Stimulated activated CD4-positive, alpha-beta T cell treated with anti-CD3 and anti-CD28 coated beads, Interleukin-1b, Interleukin-23, amount 100 ng/mL, for 24 hours (primary cell): ENCODE measurements around the gene CFAP99.

Source experiments
- DNase-seq, 4 experiments: peaks; one replicate each; pipeline ENCODE4 v3.0.0-alpha.2; 2020; ENCODE audit warnings: low read depth in 4 of 4, low spot score in 1 of 4

Gene CFAP99

GRCh38 chr4:2411786-2412510, 6.8 kb upstream of the CFAP99 start:
- DNase-seq = no peak

GRCh38 chr4:2412534-2412884, 6.2 kb upstream of the CFAP99 start:
- peak in 2 of 4 experiments; percentile 40 to 59 for DNase-seq

- peak; percentile 51 to 75 (median 56) for DNase-seq
These were observed 5.7 kb upstream of the CFAP99 start for GRCh38 chr4:2412885-2413716.

GRCh38 chr4:2413821-2414610, 4.7 kb upstream of the CFAP99 start:
- DNase-seq = no peak

- no peak for DNase-seq
These were observed 3.5 kb upstream of the CFAP99 start for GRCh38 chr4:2415213-2415612.

GRCh38 chr4:2415881-2416563, 2.7 kb upstream of the CFAP99 start:
- DNase-seq = no peak

- DNase-seq = no peak
These were observed 2.1 kb upstream of the CFAP99 start for GRCh38 chr4:2416564-2417225.

GRCh38 chr4:2417226-2417764, 1.5 kb upstream of the CFAP99 start:
- no peak for DNase-seq

- no peak for DNase-seq
These were observed 748 bp upstream of the CFAP99 start, which contains the start of gene ZFYVE28 for GRCh38 chr4:2417765-2418649. TSS of gene ZFYVE28 (minus strand) at chr4:2418645. CDS start at chr4:2418323, 322 bp downstream.

GRCh38 chr4:2419814-2420213, 1.1 kb downstream of the CFAP99 start:
- DNase-seq = no peak

- DNase-seq = no peak
These were observed 3.2 kb downstream of the CFAP99 start for GRCh38 chr4:2421928-2422327.

- no peak for DNase-seq
These were observed 4.3 kb downstream of the CFAP99 start for GRCh38 chr4:2423066-2423465.

- no peak for DNase-seq
These were observed 4.9 kb downstream of the CFAP99 start for GRCh38 chr4:2423695-2424094.

- no peak for DNase-seq
These were observed 5.8 kb downstream of the CFAP99 start for GRCh38 chr4:2424581-2424980.

- no peak for DNase-seq
These were observed 6.8 kb downstream of the CFAP99 start for GRCh38 chr4:2425386-2426068.

- DNase-seq = no peak
These were observed 7.3 kb downstream of the CFAP99 start for GRCh38 chr4:2426069-2426397.

- DNase-seq = no peak
These were observed 8.0 kb downstream of the CFAP99 start for GRCh38 chr4:2426711-2427275.
